Measurements from ENCODE around the gene BIRC7.

The BIRC7 gene

DNA sequence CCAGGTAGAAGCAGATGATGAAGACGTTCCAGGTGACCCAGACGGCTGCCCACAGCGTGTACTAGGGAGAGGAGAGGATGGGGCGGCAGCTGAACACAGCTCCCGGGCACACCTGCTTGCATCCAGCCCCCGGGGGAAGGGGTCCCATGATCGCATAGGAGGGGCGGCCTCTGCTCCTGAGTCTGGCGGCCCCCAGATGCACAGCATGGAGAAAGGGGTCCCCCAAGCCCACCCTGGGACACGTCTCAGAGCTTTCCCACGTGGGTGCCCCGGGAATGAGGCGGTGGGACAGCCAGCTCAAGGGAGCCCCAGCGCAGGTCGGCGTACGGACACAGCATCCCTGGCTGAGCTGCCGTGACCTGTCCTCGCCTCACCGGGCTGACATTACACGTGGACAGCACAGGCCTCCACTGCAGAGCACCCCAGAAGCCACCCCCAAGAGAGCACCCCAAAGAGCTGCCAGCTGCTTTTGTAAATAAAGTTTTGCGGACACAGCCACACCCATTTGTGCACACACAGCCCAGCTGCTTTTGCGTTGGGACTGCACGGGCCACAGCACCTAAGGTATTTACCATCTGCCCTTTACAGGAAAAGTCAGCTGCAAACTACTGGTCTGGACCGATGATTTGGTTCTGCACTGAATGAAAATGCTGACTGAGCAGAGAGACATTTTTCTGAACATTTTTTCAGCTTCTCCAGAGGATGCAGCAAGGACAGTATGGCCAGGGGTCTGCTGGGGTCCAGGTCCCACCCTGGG is 13.3 kb downstream of the BIRC7 start:
- no peak for DNase-seq (ENCODE audit: low read depth)

DNA sequence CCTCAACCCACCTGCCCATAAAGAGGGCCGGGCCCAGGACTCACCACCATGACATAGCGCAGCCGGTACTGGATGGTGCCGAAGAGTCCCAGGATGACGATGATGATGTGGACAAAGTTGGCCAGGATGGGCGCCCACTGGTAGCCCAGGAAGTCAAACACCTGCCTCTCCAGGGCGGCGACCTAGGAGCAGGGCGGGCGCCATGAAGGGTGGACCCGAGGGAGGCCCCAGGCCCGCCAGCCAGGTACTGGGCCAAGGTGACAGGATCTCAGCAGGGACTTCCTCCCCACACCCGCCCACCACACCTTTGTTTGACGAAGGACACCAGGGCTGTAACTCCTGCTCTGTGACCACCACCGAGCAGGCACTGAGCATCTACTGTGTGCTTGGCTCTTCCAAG is 14.2 kb downstream of the BIRC7 start:
- DNase-seq (ENCODE audit: low read depth) = no peak

DNA sequence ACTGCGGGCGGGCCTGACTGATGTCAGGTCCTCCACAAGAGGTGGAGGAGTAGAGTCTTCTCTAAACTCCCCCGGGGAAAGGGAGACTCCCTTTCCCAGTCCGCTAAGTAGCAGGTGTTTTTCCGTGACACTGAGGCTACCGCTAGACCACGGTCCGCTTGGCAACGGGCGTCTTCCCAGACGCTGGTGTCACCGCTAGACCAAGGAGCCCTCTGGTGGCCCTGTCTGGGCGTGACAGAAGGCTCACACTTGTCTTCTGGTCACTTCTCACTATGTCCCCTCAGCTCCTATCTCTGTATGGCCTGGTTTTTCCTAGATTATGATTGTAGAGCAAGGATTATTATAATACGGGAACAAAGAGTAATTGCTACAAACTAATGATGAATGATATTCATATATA is 15.6 kb downstream of the BIRC7 start:
- DNase-seq (ENCODE audit: low read depth) = peak; percentile 33

DNA sequence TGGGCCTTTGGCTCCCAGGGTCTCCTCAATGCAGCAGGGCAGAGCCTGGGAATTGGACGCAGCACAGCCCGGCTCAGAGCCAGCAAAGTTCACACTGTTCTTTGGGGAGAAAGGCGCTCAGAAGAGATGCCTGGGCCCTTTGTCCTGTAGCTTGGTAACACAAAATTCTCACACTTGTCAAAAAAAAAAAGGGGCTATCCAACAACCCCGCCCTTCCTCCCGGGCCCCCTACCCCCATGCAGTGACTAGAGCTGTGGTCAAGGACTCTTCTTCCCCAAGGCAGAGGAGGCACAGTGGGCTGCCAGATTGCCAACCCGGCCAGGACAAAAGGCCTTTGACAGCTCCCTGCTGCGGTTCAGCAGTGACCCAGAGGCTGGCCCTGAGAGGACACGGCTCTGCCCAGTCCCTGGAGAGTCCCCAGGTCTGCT is 16.6 kb downstream of the BIRC7 start:
- no peak for DNase-seq (ENCODE audit: low read depth)

DNA sequence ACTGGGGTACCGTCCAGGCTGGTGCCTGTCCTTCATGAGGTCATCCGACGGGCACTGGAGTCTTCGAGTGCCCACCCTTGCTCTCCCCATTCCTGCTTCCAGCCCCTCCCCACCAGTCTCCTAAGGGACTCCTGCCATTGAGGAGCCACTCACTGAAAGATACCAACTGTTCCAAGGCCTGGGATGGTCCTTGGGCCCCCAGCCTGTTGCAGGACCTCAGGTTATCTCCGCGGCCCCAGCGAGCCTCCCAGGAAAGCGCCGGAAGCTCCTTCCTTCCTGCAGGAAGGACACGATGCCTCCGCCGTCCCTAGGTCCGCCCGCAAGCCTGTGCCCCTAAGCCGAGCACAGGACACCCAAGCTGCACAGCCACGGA is 17.3 kb downstream of the BIRC7 start:
- DNase-seq (ENCODE audit: low read depth) = no peak

DNA sequence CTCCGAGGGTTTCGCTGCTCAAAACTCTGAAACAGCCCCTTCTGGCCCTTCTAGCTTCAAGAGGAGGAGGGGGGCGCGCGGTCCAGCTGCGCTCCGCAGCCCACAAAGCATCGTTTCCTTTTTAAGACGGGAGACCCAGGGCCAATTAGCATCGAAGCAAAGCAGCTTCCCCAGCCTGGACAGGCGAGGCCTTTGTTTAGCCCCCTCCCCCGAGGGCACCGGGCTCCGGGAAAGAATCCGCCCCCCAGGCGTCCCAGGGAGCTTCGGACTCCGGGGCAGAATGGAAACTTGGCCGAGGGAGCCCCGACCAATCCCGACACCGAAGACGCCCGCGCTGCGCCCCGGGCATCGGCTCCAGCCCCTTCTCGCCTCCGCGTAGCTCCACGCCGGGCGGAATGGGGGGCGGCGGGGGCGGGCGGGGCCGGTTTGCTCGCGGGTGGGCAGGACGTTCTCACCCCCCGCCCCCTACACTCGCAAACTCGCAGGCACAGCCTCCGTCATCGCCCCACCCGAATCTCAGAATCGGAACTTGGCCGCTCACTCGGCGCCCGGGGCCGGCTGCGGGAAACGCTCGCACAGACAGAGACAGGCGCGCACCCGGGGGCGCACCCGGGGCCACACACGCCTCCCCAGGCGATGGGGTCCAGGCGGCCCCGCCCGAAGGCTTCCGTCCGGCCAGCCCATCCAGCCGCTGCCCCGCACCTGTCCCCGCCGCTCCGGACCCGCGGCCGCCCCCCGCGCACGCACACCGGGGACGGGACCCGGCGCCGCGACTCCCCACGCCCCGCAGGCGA is 17.9 kb downstream of the BIRC7 start:
- DNase-seq (ENCODE audit: low read depth) = no peak

DNA sequence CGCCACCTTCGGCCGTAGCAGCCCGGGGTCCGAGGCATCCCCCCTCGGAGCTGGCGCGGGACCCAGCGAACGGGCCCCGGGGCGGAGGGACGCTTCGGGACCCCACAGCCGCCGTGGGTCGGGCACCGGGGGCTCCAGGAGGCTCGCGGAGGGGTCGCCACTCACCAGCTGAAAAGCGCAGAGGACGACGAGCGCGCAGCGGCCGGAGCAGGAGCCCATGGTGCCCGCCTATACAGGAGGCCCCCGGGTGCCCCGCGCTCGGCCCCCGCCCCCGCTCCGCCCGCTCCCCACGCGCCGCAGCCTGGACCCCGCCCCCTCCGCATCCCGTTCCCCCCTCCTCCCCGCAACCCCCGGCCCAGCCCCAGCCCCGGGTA is 18.5 kb downstream of the BIRC7 start, which contains the start of gene NKAIN4:
Gene NKAIN4, minus strand, starts transcription at position 232 of the 374 bp plus-strand sequence. Its CDS starts 13 bp downstream, at position 219.
- no peak for DNase-seq (ENCODE audit: low read depth)

DNA sequence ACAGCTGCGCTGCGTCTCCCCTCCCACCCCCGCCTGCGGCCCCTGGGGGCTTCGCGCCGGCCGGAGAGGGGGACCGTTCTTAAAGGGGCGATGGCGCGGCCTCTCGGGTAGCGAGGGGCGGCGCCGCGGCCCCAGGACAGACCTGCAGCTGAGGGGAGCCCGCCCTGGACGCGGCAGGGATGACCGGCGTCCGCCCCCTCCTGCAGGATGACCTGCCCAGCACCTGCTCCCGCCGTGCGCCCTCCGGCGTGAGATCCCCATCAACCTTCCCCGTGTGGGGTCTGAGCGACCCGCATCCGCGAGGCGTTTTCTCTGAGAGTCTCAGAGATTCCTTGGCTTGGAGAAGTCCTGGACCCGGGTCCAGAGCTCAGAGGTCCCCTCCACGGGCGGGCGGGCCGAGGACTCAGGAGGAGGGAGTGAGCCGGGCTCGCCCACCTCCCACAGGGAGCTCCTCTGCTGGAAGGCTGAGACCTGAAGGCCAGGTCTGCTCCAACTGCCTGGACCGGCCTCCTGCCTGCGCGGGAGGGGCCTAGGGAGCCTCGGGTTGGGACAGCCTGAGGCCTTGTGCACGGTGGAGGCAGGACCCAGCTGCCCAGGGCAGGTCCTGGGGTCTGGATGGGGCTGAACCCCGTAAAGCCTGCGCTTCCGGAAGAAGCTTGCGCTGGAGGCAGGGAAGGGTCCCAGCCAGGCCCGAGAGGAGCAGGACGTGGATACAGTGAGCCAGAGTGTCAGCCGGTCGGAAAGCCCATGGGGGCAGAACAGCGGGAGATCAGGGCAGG is 19.1 kb downstream of the BIRC7 start:
- DNase-seq (ENCODE audit: low read depth) = no peak

DNA sequence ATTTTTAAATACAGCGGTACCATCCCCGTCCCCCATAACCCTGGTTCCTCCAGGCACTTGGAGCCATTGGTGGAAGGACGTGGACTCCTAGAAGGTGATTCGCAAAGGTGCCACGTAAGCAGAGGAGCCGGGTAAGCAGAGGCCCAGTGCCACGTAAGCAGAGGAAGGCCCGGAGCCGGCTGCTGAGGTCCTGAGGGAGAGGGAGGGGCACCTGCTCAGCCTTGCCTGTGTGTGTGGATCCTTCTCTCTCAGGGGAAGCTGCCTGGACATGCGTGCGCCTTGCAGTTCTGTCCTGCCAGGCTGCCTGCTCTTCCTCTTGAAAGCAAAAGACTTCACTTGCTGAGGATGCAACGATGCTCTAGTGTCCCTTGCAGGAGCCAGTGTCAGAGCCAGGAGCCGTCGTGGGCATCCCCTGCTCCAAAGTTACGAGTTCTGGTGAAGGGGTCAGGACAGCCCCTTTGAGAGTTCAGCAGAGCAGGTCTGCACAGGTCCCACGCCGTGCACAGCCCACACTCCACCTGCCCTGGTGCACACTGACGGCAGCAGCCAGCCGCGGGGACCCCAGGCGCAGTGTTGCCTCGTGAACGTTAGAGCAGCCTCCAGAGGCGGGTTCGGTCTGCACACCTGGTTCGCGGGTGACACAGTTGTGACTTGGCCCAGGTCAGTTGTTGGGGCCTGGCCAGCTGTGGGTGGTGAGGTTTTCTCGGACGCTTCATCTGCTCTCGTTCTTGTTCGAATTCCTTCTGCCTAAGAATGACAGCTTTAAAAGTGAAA is 20.4 kb downstream of the BIRC7 start:
- no peak for DNase-seq (ENCODE audit: low read depth)

DNA sequence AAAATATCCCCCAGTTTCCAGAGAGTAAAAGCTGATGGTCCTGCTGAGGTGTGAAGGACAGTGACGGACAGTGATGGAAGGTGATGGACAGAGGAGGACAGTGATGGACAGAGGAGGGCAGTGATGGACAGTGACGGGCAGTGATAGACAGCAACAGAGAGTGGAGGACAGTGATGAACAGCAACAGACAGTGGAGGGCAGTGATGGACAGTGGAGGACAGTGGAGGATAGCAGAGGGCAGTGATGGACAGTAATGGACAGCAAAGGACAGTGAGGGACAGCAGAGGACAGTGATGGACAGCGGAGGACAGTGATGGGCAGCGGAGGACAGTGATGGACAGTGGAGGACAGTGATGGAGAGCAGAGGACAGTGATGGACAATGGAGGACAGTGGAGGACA is 21.2 kb downstream of the BIRC7 start:
- no peak for DNase-seq (ENCODE audit: low read depth)

DNA sequence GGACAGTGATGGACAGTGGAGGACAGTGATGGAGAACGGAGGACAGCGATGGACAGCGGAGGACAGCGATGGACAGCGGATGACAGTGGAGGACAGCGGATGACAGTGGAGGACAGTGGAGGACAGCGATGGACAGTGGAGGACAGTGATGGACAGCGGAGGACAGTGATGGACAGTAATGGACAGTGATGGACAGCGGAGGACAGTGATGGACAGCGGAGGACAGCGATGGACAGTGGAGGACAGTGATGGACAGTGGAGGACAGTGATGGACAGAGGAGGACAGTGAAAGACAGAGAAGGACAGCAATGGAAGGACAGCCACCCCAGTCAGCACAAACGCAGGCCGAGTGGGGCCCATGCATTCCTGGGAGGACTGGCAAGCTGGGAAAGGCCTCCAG is 21.9 kb downstream of the BIRC7 start:
- DNase-seq (ENCODE audit: low read depth) = no peak

DNA sequence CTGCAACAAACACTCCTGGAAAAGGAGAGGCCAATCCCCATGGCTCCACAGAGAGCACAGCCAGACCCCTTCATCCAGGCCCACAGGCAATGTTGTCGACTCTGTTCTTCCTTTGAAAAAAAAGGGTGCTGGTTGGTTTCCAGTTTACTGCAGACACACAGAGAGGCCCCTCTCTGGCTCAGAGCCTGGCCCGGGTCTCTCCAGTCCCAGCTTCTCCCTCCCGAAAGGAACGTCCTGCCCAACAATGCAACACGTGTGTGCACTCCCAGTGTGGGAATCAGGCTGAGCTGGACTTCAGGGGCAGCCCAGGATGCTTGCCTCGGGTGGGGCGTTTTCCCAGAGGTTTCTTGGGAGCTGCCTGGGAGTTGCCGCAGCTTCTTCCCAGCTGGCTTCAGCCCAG is 23.1 kb downstream of the BIRC7 start:
- peak; percentile 38 for DNase-seq (ENCODE audit: low read depth)

DNA sequence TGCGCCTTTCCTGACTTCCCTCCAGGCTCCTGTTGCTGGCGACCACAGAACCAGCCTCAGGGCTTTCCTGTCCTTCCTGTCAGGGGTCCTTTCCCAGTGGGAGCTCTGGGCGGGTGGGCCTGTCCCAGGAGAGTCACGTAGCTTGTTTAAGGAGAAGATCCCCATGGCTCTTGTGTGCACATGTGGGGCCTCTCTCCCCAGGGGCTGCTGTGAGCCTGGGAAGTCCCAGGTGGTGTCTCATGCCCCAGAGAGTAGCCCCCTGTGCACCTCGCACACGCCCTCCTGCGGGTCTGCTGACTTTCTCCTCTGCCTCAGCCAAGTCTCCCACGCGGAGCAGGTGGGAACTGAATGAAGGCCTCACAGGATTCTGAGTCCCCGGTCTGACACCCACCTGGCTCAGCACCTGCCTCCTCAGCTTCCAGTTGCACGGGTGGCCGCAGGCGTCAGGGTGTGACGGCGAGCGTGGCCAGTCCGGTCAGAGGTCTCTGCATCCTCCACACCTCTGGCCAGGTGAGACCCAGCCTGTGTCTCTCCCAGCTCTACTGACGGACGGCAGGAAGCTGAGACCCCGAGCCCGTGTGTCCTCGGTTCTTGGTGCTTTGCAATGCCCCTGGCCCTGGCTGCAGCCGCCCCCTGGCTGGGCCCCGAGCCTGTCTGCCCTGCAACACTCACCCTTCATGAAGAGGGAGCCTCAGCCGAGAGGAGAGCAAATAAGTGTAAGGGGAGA is 24.2 kb downstream of the BIRC7 start:
- DNase-seq (ENCODE audit: low read depth) = no peak

DNA sequence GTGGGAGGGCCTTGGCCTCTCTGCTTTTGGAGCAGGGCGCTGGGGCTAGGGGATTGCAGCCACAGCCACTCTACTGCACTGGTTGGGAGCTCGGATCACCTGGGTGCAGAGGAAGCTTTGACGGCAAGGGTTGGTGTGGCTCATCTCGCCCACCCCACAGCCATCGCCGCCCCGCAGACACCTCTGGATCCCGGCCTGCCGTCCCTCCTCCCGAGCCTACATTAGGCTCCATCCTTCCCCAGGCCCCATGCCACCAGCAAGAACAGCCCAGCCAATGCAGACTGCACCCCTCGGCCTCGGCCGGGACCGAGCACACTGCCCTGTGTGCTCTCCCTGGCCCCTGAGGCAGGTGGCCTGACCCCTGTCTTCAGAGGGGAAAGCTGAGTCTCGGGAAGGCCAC is 24.8 kb downstream of the BIRC7 start:
- no peak for DNase-seq (ENCODE audit: low read depth)

DNA sequence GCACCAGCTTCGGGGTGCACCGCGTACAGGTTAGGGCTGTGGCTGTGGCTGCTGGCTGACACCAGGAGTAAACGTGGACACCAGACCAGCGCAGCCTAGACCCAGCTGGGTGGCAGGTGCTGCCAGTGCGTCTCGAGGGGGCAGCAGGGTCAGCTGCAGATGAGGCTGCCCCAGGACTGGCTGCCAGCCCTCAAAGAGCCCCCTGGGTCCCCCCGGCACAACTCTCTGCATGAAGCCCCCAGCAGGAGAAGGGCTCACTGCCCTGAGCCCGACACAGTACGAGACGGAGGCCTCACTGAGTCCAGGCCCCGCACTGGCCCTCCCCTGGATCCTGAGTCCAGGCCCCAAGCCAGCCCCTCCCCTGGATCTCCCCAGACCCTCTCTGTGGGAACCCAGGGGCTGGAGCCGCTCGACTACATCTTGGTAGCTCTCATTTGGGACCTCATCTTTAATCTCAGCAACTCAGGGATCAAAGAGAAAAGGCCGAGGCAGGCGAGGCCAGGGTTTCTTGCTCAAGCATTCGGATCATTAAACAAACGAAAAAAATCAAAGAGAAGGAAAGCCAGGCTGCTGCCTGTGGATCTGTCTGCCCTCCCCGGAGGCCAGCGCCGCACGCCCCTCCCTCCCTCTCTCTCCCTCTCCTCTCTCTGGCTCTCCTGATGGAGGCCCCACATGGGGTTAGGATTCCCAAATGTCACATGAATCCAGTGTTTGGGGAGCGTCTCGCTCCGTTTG is 25.5 kb downstream of the BIRC7 start:
- DNase-seq (ENCODE audit: low read depth) = no peak

DNA sequence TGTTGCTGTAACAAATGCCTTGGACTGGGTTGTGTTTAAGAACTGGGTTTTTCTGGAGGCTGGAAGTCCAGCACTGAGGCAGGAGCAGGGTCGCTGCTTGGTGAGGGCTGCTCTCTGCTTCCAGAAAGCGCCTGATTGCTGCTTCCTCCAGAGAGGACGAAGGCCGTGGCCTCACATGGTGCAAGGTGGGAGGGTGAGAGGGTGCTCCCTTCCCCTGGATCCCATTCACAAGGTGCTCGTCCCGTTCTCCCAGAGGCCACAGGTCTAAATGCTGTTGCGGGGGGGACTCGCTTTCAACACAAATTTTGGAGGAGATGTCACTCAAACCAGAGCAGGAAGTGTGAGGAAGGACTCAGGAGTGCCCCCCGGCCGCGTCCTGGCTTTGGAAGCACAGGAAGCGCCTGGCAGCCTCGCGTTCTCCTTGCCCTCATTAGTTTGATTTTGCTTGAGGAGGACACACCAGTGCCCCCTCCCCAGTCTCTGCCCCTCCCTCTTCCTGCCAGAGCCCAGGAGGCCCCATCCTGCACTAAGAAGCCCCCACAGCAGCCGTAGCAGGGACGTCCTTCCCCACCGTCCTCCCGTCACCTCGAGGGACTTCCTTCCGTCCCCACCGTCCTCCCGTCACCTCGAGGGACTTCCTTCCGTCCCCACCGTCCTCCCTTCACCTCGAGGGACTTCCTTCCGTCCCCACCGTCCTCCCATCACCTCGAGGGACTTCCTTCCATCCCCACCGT is 26.3 kb downstream of the BIRC7 start:
- no peak for DNase-seq (ENCODE audit: low read depth)

DNA sequence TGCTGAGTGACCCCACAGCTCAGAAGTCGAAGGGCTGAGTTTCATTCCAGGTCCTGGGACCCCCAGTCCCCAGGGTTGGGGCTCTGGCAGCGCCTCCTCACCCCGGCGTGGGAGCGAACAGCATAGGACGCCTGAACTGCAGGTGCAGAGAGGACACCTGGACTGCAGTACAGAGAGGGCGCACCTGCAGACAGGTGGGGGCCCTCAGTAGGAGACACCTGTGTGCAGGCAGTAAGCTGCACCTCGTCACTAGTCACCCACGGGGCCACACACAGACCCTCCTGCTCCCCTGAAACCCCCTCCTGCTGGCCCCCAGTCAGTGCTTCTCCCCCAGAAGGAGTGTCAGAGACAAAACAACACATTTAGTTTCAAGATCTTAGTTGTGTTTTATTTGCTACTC is 27.1 kb downstream of the BIRC7 start:
- no peak for DNase-seq (ENCODE audit: low read depth)

DNA sequence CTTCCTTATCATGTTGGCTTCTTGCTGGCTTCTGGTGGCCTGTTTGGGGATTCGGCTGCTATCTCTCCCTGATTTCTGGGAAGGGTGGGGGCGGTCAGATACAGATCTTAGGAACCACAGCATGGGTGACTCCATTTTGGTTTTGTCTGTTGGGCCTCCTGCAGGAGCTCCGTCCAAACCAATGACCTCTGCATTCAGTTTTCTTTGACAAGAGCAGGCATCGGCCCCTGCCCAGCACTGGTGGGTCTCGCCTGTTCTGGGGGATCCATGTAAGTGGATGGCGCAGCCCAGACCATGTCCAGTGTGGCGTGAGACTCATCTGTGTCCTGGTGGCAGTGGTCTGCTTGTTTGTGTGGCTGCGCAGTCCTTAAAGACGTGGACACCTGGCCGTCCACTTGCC is 28.3 kb downstream of the BIRC7 start:
- no peak for DNase-seq (ENCODE audit: low read depth)

DNA sequence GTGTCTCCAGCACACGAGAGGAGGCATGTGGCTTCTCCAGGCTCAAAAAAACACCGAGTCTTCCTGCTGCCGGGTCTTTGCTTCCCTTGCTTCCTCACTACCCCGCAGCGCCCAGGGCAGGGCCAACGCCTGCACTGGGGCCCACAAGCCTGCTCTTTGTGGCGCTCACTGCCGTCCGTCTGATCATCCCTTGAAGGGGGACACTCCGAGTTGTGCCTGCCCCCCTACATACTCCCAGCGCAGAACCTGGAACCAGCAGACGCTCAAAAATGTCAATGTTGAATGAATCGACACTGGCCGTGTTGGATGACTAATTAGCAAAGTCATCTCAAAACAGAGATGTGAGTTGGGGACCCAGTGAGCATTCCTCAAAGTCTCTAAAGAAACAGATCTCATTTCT is 28.8 kb downstream of the BIRC7 start:
- DNase-seq (ENCODE audit: low read depth) = no peak
